IMR-90 (cell line): Measurements from ENCODE around the gene LRG1. TPM values are rescaled to one million over a fixed set of nuclear protein-coding genes. Genes with fewer than 3 reads are reported as not detected.

Experiments used
- ATAC-seq: fragments of 200-7000 bp; cut with Tn5 transposase; 2 replicates; pipeline ENCODE4 v1.9.1; 2020; ENCODE audit warnings: low read depth, mild to moderate bottlenecking, moderate library complexity
- BruUV-seq: library from RNA; stranded (reverse); fragments of 400-500 nt; replicated peaks from 2 replicates; lab custom pipeline; 2021; lab: Mats Ljungman, UMichigan
- CTCF ChIA-PET: fragments of 300-600 bp; formaldehyde crosslinking; extraction: SDS; loops from one replicate; lab custom pipeline; 2021; ENCODE audit warnings: antibody characterized with exemption; lab: Yijun Ruan, JAX
- POLR2A ChIA-PET: fragments of 300-600 bp; sonication (Branson Sonifier 250); formaldehyde crosslinking; loops from one replicate; lab custom pipeline; 2022; ENCODE audit warnings: antibody characterized with exemption; ENCODE audit not compliant: unreplicated experiment; lab: Charles Lee
- DNase-seq: peaks from one replicate; pipeline ENCODE4 v3.0.0; 2013
- H2AFZ ChIP-seq: replicated peaks from 2 replicates; pipeline ENCODE3; 2013; ENCODE audit warnings: low read length, mild to moderate bottlenecking; ENCODE audit not compliant: poor library complexity
- H2AK5ac ChIP-seq: 2 replicates; pipeline ENCODE4 v1.6.1; 2013; ENCODE audit warnings: low read depth, low read length, inconsistent platforms
- H2AK9ac ChIP-seq: replicated peaks from 2 replicates; pipeline ENCODE3; 2013; ENCODE audit warnings: mild to moderate bottlenecking, low read depth, low read length, moderate library complexity; ENCODE audit not compliant: poor library complexity
- H2BK120ac ChIP-seq: 2 replicates; pipeline ENCODE4 v1.6.1; 2013; ENCODE audit warnings: low read depth, low read length, inconsistent platforms
- H2BK15ac ChIP-seq: 3 replicates; pipeline ENCODE4 v1.6.1; 2013; ENCODE audit warnings: low read depth, low read length, inconsistent platforms
- H2BK20ac ChIP-seq: 2 replicates; pipeline ENCODE4 v1.6.1; 2013; ENCODE audit warnings: low read depth, mild to moderate bottlenecking, inconsistent platforms, low read length, moderate library complexity
- H2BK5ac ChIP-seq: 2 replicates; pipeline ENCODE4 v1.6.1; 2013; ENCODE audit warnings: mild to moderate bottlenecking, low read depth, low read length, inconsistent platforms; ENCODE audit not compliant: poor library complexity, severe bottlenecking
- H3K14ac ChIP-seq: replicated peaks from 2 replicates; pipeline ENCODE4 v1.6.1; 2013; ENCODE audit warnings: low read depth, low read length, inconsistent platforms
- H3K18ac ChIP-seq: 2 replicates; pipeline ENCODE4 v1.6.1; 2013; ENCODE audit warnings: low read depth, low read length, control low read depth
- H3K23ac ChIP-seq: 2 replicates; pipeline ENCODE4 v1.6.1; 2013; ENCODE audit warnings: low read depth, low read length, inconsistent platforms
- H3K27ac ChIP-seq: 2 replicates; pipeline ENCODE4 v1.5.1; 2013; ENCODE audit warnings: mild to moderate bottlenecking, control low read depth, low read length; ENCODE audit not compliant: insufficient read depth
- H3K27me3 ChIP-seq: 2 replicates; pipeline ENCODE4 v1.6.1; 2013; ENCODE audit warnings: low read length; ENCODE audit not compliant: control insufficient read depth, insufficient read depth
- H3K36me3 ChIP-seq: 2 replicates; pipeline ENCODE4 v1.6.1; 2013; ENCODE audit warnings: low read length, mixed read lengths; ENCODE audit not compliant: control insufficient read depth, insufficient read depth
- H3K4ac ChIP-seq: 2 replicates; pipeline ENCODE4 v1.6.1; 2013; ENCODE audit warnings: low read depth, low read length, inconsistent platforms
- H3K4me1 ChIP-seq: 2 replicates; pipeline ENCODE4 v1.6.1; 2013; ENCODE audit warnings: low read length, mixed read lengths; ENCODE audit not compliant: control insufficient read depth, insufficient read depth
- H3K4me2 ChIP-seq: 2 replicates; pipeline ENCODE4 v1.6.1; 2013; ENCODE audit warnings: low read depth, mild to moderate bottlenecking, control low read depth, low read length, moderate library complexity
- H3K4me3 ChIP-seq: 2 replicates; pipeline ENCODE4 v1.5.1; 2013; ENCODE audit warnings: low read depth, mild to moderate bottlenecking, control low read depth, low read length, moderate library complexity; ENCODE audit not compliant: insufficient read depth
- H3K56ac ChIP-seq: 2 replicates; pipeline ENCODE4 v1.6.1; 2013; ENCODE audit warnings: low read length, inconsistent platforms; ENCODE audit not compliant: insufficient read depth; ENCODE audit errors: extremely low read depth
- H3K79me1 ChIP-seq, 2 experiments: 2 replicates each; pipeline ENCODE4 v1.6.1; 2013; ENCODE audit warnings: low read length in 2 of 2, inconsistent platforms in 1 of 2, low read depth in 1 of 2
- H3K9ac ChIP-seq: 2 replicates; pipeline ENCODE4 v1.6.1; 2013; ENCODE audit warnings: low read depth, low read length, control low read depth
- H3K9me1 ChIP-seq: 2 replicates; pipeline ENCODE4 v1.6.1; 2013; ENCODE audit warnings: low read length, inconsistent platforms; ENCODE audit not compliant: insufficient read depth
- H3K9me3 ChIP-seq: 2 replicates; pipeline ENCODE4 v1.6.1; 2013; ENCODE audit warnings: low read length; ENCODE audit not compliant: control insufficient read depth, insufficient read depth
- H4K20me1 ChIP-seq: 2 replicates; pipeline ENCODE4 v1.6.1; 2013; ENCODE audit warnings: low read length, inconsistent platforms; ENCODE audit not compliant: insufficient read depth
- H4K5ac ChIP-seq: 2 replicates; pipeline ENCODE4 v1.6.1; 2013; ENCODE audit warnings: mild to moderate bottlenecking, low read depth, low read length, control low read depth
- H4K8ac ChIP-seq, 2 experiments: 2 replicates each; pipeline ENCODE4 v1.6.1; 2013; ENCODE audit warnings: low read depth in 2 of 2, low read length in 2 of 2, control low read depth in 1 of 2, inconsistent platforms in 1 of 2
- H4K91ac ChIP-seq: 2 replicates; pipeline ENCODE4 v1.6.1; 2013; ENCODE audit warnings: low read depth, low read length, inconsistent platforms; ENCODE audit not compliant: insufficient read depth
- BHLHE40 ChIP-seq: fragments of 150-350 bp; IDR thresholded peaks from 2 replicates; pipeline ENCODE4 v1.6.1; 2016; ENCODE audit warnings: mild to moderate bottlenecking, low read depth, low read length
- FOS ChIP-seq: fragments of 150-350 bp; IDR thresholded peaks from 2 replicates; pipeline ENCODE4 v1.6.1; 2016; ENCODE audit warnings: low read depth, low read length
- MAZ ChIP-seq: IDR thresholded peaks from 2 replicates; pipeline ENCODE4 v1.6.1; 2012; ENCODE audit warnings: low read depth, mild to moderate bottlenecking, low read length, improper control_type of control experiment, moderate library complexity, borderline replicate concordance
- NFE2L2 ChIP-seq: fragments of 150-350 bp; IDR thresholded peaks from 2 replicates; pipeline ENCODE4 v1.6.1; 2016; ENCODE audit warnings: low read depth, mild to moderate bottlenecking, low read length
- USF2 ChIP-seq: fragments of 150-350 bp; IDR thresholded peaks from 2 replicates; pipeline ENCODE4 v1.6.1; 2017; ENCODE audit warnings: mild to moderate bottlenecking, antibody characterized with exemption, low read length, low read depth
- WGBS, 2 experiments: methylation state at CpG; one replicate each; pipeline versions ENCODE4 v1.1.5 to v1.1.7; 2013; ENCODE audit warnings: missing lambda C conversion rate in 2 of 2; ENCODE audit not compliant: insufficient read length in 1 of 2; ENCODE audit errors: extremely low coverage in 2 of 2; 5-methylcytosine and 5-hydroxymethylcytosine counted together
- dilution Hi-C: fragments of 300-500 bp; cut with HindIII; formaldehyde crosslinking; loops from one replicate; pipeline ENCODE4 v1.14.3; 2018; ENCODE audit warnings: low sequenced_read_pairs; ENCODE audit not compliant: unreplicated experiment
- in situ Hi-C: fragments of 300-500 bp; cut with MboI; formaldehyde crosslinking; loops from 3 replicates; pipeline ENCODE4 v1.14.3; 2019; ENCODE audit warnings: low sequenced_read_pairs, inconsistent platforms, mixed read lengths
- intact Hi-C: fragments of 100-400 bp; cut with micrococcal nuclease; formaldehyde crosslinking; loops from 2 replicates; pipeline ENCODE4 v1.10.0; 2022
- polyA plus RNA-seq, 3 experiments: library from polyadenylated mRNA; depleted of rRNA; stranded (reverse); fragments of >200 nt; gene quantifications; 2 replicates each; pipeline ENCODE4 v1.2.3, GENCODE V29; 2012; ENCODE audit warnings: low replicate concordance in 1 of 3
- total RNA-seq: library from RNA; depleted of rRNA; stranded (reverse); fragments of >200 nt; gene quantifications from 2 replicates; pipeline ENCODE4 v1.2.3, GENCODE V29; 2012

LRG1 gene
- total and polyA plus RNA-seq, 2 of the 4 experiments (the other 2 are of a cell fraction) = not detected

DNA sequence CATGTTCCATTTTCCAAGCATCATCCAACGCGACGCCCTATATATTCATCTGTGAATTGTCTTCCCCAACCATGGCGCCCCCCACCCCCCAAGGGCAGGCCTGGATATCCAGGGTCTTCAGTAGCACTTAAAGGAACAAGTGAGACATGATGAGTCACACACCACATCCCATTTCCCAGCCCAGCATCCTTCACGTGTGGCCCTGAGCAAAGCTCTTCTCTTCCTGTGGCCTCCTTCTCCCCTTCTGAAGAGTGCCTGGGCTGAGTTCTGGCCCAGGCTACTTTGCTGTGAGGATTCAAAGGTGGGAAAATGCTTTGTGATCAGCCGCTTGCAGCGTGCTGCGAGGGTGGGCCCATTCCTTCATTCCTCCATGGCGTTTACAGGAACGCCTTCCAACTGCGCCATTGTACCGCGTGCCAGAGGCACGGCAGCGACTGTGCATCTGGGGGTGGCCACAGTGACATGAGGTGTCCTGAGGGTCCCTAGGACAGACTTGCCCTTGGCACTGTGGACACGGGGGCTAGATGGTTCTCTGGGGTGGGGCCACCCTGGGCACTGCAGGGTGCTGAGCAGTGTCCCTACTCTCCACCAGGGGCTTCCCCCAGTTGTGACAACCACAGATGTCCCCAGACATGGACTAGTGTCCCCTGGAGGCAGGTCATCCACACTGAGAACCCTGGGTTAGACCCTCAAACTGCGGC lies 33.2 kb downstream of the LRG1 start:
- in situ Hi-C loops = no loop called here
- H2AK5ac ChIP-seq = peak overlapping the region; percentile 93; the same call in 1 of the 2 replicates
- H3K4me2 ChIP-seq = no peak overlapping the region
- dilution Hi-C loops = no loop called here
- peaks cover 33% of the 10 kb centered on the region for H3K36me3 ChIP-seq
- CTCF ChIA-PET = no interaction called here
- H4K5ac ChIP-seq = no peak overlapping the region
- no peak overlapping the region for H3K18ac ChIP-seq
- H2BK120ac ChIP-seq = 0 out of 2 replicates have a peak overlapping the region, but pooled peaks have one; percentile 2
- TF ChIP-seq FOS (peak; percentile 33; the same call in 1 of the 2 replicates), NFE2L2 (no peak), BHLHE40 (peak; percentile 62; the same call in 1 of the 2 replicates), MAZ (no peak), USF2 (peak; percentile 68)
- H3K79me1 ChIP-seq = peaks cover 0 to 8% of the 10 kb centered on the region in 2 experiments; a peak in 1 of 4 replicates
- peak overlapping the region; percentile 22; the same call in 1 of the 2 replicates for H3K27ac ChIP-seq
- BruUV-seq = no TSS peak
- H3K27me3 ChIP-seq = no peaks in the 10 kb centered on the region
- H3K4me1 ChIP-seq = peaks cover 4% of the 10 kb centered on the region
- ATAC-seq (peak; percentile 60), DNase-seq (peak; percentile 80)
- peak overlapping the region; percentile 34 for H2AFZ ChIP-seq
- no peak overlapping the region for H3K9ac ChIP-seq
- peak overlapping the region; percentile 31; the same call in 1 of the 2 replicates for H3K14ac ChIP-seq
- H4K20me1 ChIP-seq = no peaks in the 10 kb centered on the region
- POLR2A ChIA-PET = no interaction called here
- H3K56ac ChIP-seq = no peak overlapping the region
- peak overlapping the region in 1 of 2 experiments; percentile 27; a peak in 1 of 4 replicates for H4K8ac ChIP-seq
- H2BK20ac ChIP-seq = no peak overlapping the region
- 89% methylated on average over 10 of the region's 17 CpGs; no CpG with 5 or more reads in 1 of the 2 experiments for WGBS, 2 experiments
- H3K4ac ChIP-seq = peak overlapping the region; percentile 50; the same call in 1 of the 2 replicates
- intact Hi-C loops = no loop called here
- peaks cover 8% of the 10 kb centered on the region; the same call in 1 of the 2 replicates for H3K9me1 ChIP-seq
- H2BK5ac ChIP-seq = no peak overlapping the region
- no peak overlapping the region for H3K23ac ChIP-seq
- peak overlapping the region; percentile 21 for H2AK9ac ChIP-seq
- no peak overlapping the region for H3K4me3 ChIP-seq
- no peak overlapping the region for H2BK15ac ChIP-seq
- H4K91ac ChIP-seq = no peak overlapping the region
- no peaks in the 10 kb centered on the region for H3K9me3 ChIP-seq
